ACC112 (cell line): ENCODE measurements around the gene TNFSF13.

ENCODE experiments used
- H2AFZ ChIP-seq: fragments of 200-600 bp; sonication (generic); one replicate; pipeline ENCODE4 v1.6.0; 2017; ENCODE audit warnings: antibody characterized with exemption, low read length; ENCODE audit not compliant: unreplicated experiment
- H3K27ac ChIP-seq: fragments of 200-600 bp; sonication (generic); 2 replicates; pipeline ENCODE4 v1.5.1; 2014; ENCODE audit warnings: low read depth, mild to moderate bottlenecking, antibody characterized with exemption, low read length, moderate library complexity
- H3K27me3 ChIP-seq: fragments of 200-600 bp; sonication (generic); 2 replicates; pipeline ENCODE4 v1.6.1; 2014; ENCODE audit warnings: mild to moderate bottlenecking, antibody characterized with exemption, low read length, moderate library complexity, mixed read lengths; ENCODE audit not compliant: insufficient read depth
- H3K36me3 ChIP-seq: fragments of 200-600 bp; sonication (generic); 2 replicates; pipeline ENCODE4 v1.6.1; 2016; ENCODE audit warnings: mild to moderate bottlenecking, antibody characterized with exemption, low read length, moderate library complexity, mixed read lengths; ENCODE audit not compliant: insufficient read depth
- H3K4me1 ChIP-seq: fragments of 200-600 bp; sonication (generic); one replicate; pipeline ENCODE4 v1.6.1; 2016; ENCODE audit warnings: low read length, mixed read lengths; ENCODE audit not compliant: insufficient read depth, unreplicated experiment, control insufficient read depth
- H3K4me3 ChIP-seq: fragments of 200-600 bp; sonication (generic); 2 replicates; pipeline ENCODE4 v1.5.1; 2014; ENCODE audit warnings: mild to moderate bottlenecking, low read depth, low read length
- H3K79me2 ChIP-seq: fragments of 200-600 bp; sonication (generic); one replicate; pipeline ENCODE4 v1.6.0; 2016; ENCODE audit warnings: low read length; ENCODE audit not compliant: control insufficient read depth, unreplicated experiment, insufficient read depth

The TNFSF13 gene

GRCh38 chr17:7562208-7562605, 3.7 kb downstream of the TNFSF13 start:
- Histone ChIP-seq H2AFZ (peak overlapping the region; percentile 85), H3K27ac (peak overlapping the region; percentile 69), H3K4me3 (peak overlapping the region; percentile 96), H3K4me1 (peaks cover 47% of the 10 kb centered on the region), H3K36me3 (peaks cover 22% of the 10 kb centered on the region; the same call in 1 of the 2 replicates), H3K79me2 (peaks cover 54% of the 10 kb centered on the region), H3K27me3 (no peaks in the 10 kb centered on the region)

- Histone ChIP-seq H3K4me3 (peak overlapping the region; percentile 96), H3K27ac (no peak overlapping the region), H3K36me3 (peaks cover 22% of the 10 kb centered on the region; the same call in 1 of the 2 replicates), H3K27me3 (no peaks in the 10 kb centered on the region), H3K4me1 (peaks cover 41% of the 10 kb centered on the region), H2AFZ (no peak overlapping the region), H3K79me2 (peaks cover 54% of the 10 kb centered on the region)
These were observed 4.7 kb downstream of the TNFSF13 start for GRCh38 chr17:7563115-7563869.

DNA sequence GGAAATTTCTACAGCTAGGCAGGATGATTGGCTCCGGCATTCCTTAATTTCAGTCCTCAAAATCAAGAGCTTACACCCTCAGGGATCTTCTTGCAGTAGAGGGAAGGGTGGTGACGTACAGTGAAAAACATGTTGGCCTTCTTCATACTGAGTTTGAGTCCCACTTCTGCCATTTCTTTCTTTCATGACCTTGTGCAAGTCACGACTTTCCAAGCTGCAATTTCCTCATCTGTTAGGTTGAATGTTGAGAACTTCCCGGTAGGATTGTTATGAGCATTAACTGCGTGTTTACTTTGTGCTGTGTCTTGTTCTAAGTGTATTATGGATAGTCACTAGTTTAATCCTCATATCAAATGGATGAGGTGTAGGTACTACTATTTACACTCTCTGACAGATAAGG, 11.0 kb downstream of the TNFSF13 start:
- H3K4me1 ChIP-seq, result peaks cover 15% of the 10 kb centered on the region
- H3K79me2 ChIP-seq, result peaks cover 51% of the 10 kb centered on the region
- H3K27ac ChIP-seq, result no peak overlapping the region
- H3K27me3 ChIP-seq, result no peaks in the 10 kb centered on the region
- no peak overlapping the region for H3K4me3 ChIP-seq
- peaks cover 32% of the 10 kb centered on the region; the same call in 1 of the 2 replicates for H3K36me3 ChIP-seq
- H2AFZ ChIP-seq, result no peak overlapping the region

GRCh38 chr17:7570351-7570750, 11.8 kb downstream of the TNFSF13 start:
- Histone ChIP-seq H3K4me1 (peaks cover 23% of the 10 kb centered on the region), H3K79me2 (peaks cover 51% of the 10 kb centered on the region), H3K36me3 (peaks cover 36% of the 10 kb centered on the region), H3K27me3 (no peaks in the 10 kb centered on the region), H3K27ac (no peak overlapping the region), H3K4me3 (no peak overlapping the region), H2AFZ (no peak overlapping the region)

DNA sequence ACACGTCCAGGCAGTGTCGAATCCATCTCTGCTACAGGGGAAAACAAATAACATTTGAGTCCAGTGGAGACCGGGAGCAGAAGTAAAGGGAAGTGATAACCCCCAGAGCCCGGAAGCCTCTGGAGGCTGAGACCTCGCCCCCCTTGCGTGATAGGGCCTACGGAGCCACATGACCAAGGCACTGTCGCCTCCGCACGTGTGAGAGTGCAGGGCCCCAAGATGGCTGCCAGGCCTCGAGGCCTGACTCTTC, 13.7 kb downstream of the TNFSF13 start:
- no peaks in the 10 kb centered on the region for H3K27me3 ChIP-seq
- peaks cover 45% of the 10 kb centered on the region for H3K36me3 ChIP-seq
- H2AFZ ChIP-seq, result peak overlapping the region; percentile 20
- H3K4me3 ChIP-seq, result peak overlapping the region; percentile 78
- H3K27ac ChIP-seq, result peak overlapping the region; percentile 82
- H3K4me1 ChIP-seq, result peaks cover 37% of the 10 kb centered on the region
- peaks cover 61% of the 10 kb centered on the region for H3K79me2 ChIP-seq

DNA sequence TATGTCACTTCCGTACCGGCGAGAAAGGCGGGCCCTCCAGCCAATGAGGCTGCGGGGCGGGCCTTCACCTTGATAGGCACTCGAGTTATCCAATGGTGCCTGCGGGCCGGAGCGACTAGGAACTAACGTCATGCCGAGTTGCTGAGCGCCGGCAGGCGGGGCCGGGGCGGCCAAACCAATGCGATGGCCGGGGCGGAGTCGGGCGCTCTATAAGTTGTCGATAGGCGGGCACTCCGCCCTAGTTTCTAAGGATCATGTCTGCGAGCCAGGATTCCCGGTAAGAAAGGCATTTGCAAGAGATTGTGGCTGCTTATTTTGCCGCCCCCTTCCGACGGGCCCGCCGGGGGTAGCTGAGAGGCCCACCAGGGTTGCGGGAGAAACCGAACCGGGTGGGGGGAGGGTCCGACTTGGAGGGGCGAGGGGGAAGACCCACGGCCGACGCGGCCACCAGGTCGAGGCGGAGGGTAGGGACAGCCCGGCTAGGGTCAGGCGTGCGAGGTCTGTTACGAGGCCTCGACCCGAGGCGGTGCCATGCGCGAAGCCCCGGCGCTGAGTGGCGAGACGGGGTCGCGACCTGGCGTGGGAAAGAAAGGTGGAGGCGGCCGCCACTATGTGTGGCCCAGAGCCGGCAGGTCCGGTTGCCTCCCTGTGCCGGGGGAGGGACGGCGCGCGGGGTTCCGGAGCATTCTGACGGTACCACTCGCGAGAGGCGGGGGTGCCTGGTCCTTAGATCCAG, 14.2 kb downstream of the TNFSF13 start:
- Histone ChIP-seq H3K4me3 (peak overlapping the region; percentile 90), H3K79me2 (peaks cover 66% of the 10 kb centered on the region), H3K4me1 (peaks cover 42% of the 10 kb centered on the region)

DNA sequence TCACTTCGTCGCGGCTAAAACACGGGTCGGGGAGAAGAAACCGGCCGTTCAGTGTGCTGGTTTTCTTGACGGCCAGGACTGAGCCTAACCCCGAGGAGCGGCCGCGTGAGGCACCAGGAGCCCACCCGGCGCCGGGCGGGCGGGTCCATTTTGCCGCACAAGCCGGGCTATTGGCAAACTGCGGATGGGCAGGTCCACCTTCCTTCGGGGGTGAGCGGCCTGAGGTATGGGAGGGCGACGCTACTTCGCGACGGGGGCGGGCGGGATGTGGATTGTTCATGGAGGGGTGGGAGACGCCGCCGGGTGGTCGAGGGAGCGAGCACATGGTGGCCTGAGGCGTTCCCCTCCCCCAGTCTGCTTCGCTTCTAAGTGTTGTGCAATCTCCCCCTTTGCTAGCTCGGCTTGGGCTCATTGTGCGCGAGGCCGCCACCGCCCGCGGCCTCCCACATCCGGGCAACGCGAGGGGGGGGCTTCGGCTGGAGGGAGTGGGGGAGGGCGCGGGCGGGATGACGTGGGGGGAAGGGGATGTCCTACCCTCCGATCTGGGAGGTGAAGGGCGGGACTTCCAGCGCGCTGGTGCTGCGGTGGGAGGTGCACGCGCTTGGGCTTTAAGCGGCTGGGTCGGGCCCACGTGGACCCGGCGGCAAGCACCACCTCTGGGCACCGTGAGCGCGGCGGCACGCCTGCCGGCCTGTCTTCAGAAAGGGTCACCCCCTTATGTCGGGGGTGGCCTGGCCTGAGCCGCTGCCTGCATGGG, 15.0 kb downstream of the TNFSF13 start:
- Histone ChIP-seq H3K36me3 (peaks cover 55% of the 10 kb centered on the region), H3K79me2 (peaks cover 67% of the 10 kb centered on the region), H3K4me1 (peaks cover 44% of the 10 kb centered on the region), H2AFZ (no peak overlapping the region), H3K27ac (peak overlapping the region; percentile 88), H3K27me3 (no peaks in the 10 kb centered on the region), H3K4me3 (peak overlapping the region; percentile 90)

More for the DNA sequence above, 14.2 kb downstream of the TNFSF13 start:
- Histone ChIP-seq H3K27me3 (no peaks in the 10 kb centered on the region), H2AFZ (no peak overlapping the region), H3K36me3 (peaks cover 50% of the 10 kb centered on the region), H3K27ac (peak overlapping the region; percentile 88)

- peaks cover 55% of the 10 kb centered on the region for H3K36me3 ChIP-seq
- peak overlapping the region; percentile 90 for H3K4me3 ChIP-seq
- no peaks in the 10 kb centered on the region for H3K27me3 ChIP-seq
- peaks cover 52% of the 10 kb centered on the region for H3K4me1 ChIP-seq
- peak overlapping the region; percentile 88 for H3K27ac ChIP-seq
- no peak overlapping the region for H2AFZ ChIP-seq
- H3K79me2 ChIP-seq, result peaks cover 62% of the 10 kb centered on the region
These were observed 15.8 kb downstream of the TNFSF13 start for GRCh38 chr17:7574176-7574953.

- Histone ChIP-seq H3K4me3 (peak overlapping the region; percentile 90), H3K4me1 (peaks cover 63% of the 10 kb centered on the region), H3K79me2 (peaks cover 65% of the 10 kb centered on the region), H2AFZ (no peak overlapping the region), H3K36me3 (peaks cover 55% of the 10 kb centered on the region), H3K27ac (peak overlapping the region; percentile 88), H3K27me3 (no peaks in the 10 kb centered on the region)
These were observed 16.9 kb downstream of the TNFSF13 start for GRCh38 chr17:7575481-7575883.

DNA sequence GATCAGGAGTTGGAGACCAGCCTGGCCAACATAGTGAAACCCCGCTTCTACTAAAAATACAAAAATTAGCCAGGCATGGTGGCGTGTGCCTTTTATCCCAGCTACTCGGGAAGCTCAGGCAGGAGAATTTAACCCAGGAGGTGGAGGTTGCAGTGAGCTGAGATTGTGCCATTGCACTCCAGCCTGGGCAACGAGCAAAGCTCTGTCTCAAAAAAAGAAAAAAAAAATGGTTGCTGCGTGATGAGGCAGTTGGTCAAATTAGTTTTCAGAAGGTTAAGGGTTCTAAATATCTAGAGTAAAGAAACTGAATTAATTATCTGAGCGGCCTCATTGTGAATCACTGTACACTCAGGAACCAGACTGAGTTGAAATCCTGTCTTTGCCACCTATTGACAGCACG, 17.4 kb downstream of the TNFSF13 start:
- no peak overlapping the region for H2AFZ ChIP-seq
- H3K79me2 ChIP-seq, result peaks cover 67% of the 10 kb centered on the region
- H3K27ac ChIP-seq, result peak overlapping the region; percentile 88; the same call in 1 of the 2 replicates
- peaks cover 67% of the 10 kb centered on the region for H3K4me1 ChIP-seq
- H3K36me3 ChIP-seq, result peaks cover 53% of the 10 kb centered on the region
- H3K4me3 ChIP-seq, result peak overlapping the region; percentile 90
- no peaks in the 10 kb centered on the region for H3K27me3 ChIP-seq
